Measurements from ENCODE around the gene ATG10.
A peak's percentile ranks its signal among the peaks of the same experiment; 100 is the strongest.
"Not testable (repeated sequence)": the region's sequence is repeated elsewhere in the genome, so short reads cannot be mapped to it uniquely, and the experiment has no call there.

ATG10 gene
- 1.1 to 8.8 (median 4.2) reads per million in 18 experiments for total RNA-seq

GRCh38 chr5:81971712-81972491 lies at the start of gene ATG10:
ATG10 (plus strand) TSS chr5:81972023; CDS start chr5:81987571, 15,548 bp downstream.
- DNase-seq: peak; percentile 86 to 92

GRCh38 chr5:81922854-81923279 lies 49.0 kb upstream of the ATG10 start:
- no peak for DNase-seq

- no peak for DNase-seq
Measured at GRCh38 chr5:81924442-81924841, 47.4 kb upstream of the ATG10 start.

GRCh38 chr5:81925009-81925408 lies 46.8 kb upstream of the ATG10 start:
- no peak for DNase-seq

GRCh38 chr5:81925981-81926380 lies 45.8 kb upstream of the ATG10 start:
- DNase-seq: no peak

GRCh38 chr5:81936066-81936465 lies 35.8 kb upstream of the ATG10 start:
- no peak for DNase-seq

- DNase-seq: no peak
Measured at GRCh38 chr5:81936750-81937149, 35.1 kb upstream of the ATG10 start.

- no peak for DNase-seq
Measured at GRCh38 chr5:81942746-81943145, 29.1 kb upstream of the ATG10 start.

GRCh38 chr5:81948349-81948748 lies 23.5 kb upstream of the ATG10 start:
- no peak for DNase-seq

- no peak for DNase-seq
Measured at GRCh38 chr5:81949462-81949861, 22.4 kb upstream of the ATG10 start.

- no peak for DNase-seq
Measured at GRCh38 chr5:81950996-81951395, 20.8 kb upstream of the ATG10 start.

GRCh38 chr5:81954796-81955195 lies 17.0 kb upstream of the ATG10 start:
- not testable (repeated sequence) for DNase-seq

- not testable (repeated sequence) for DNase-seq
Measured at GRCh38 chr5:81958129-81958528, 13.7 kb upstream of the ATG10 start.

GRCh38 chr5:81961651-81962440 lies 10.0 kb upstream of the ATG10 start:
- no peak for DNase-seq

GRCh38 chr5:81963544-81963943 lies 8.3 kb upstream of the ATG10 start:
- no peak for DNase-seq

GRCh38 chr5:81965524-81965923 lies 6.3 kb upstream of the ATG10 start:
- no peak for DNase-seq

- no peak for DNase-seq
Measured at GRCh38 chr5:81969226-81969625, 2.6 kb upstream of the ATG10 start.

- DNase-seq: no peak
Measured at GRCh38 chr5:81969912-81970311, 1.9 kb upstream of the ATG10 start.

GRCh38 chr5:81971111-81971711 lies 612 bp upstream of the ATG10 start:
- peak; percentile 5 to 21 for DNase-seq

GRCh38 chr5:81972492-81972783 lies 615 bp downstream of the ATG10 start:
- DNase-seq: no peak

GRCh38 chr5:81980160-81980559 lies 8.3 kb downstream of the ATG10 start:
- DNase-seq: peak; percentile 3 to 13

GRCh38 chr5:81980598-81981260 lies 8.9 kb downstream of the ATG10 start:
- no peak for DNase-seq

GRCh38 chr5:81982172-81982685 lies 10.4 kb downstream of the ATG10 start:
- DNase-seq: not testable (repeated sequence)
